A673 (cell line): Measurements from ENCODE around the gene PZP. TPM values are rescaled to one million over a fixed set of nuclear protein-coding genes. Genes with fewer than 3 reads are reported as not detected.

Experiments used
- BruUV-seq: library from RNA; stranded (reverse); fragments of 400-500 nt; replicated peaks from 2 replicates; lab custom pipeline; 2021; lab: Mats Ljungman, UMichigan
- CTCF ChIA-PET: fragments of 300-600 bp; sonication (Branson Sonifier 250); formaldehyde crosslinking; loops from one replicate; lab custom pipeline; 2022; ENCODE audit warnings: antibody characterized with exemption; lab: Charles Lee
- POLR2A ChIA-PET: fragments of 300-600 bp; sonication (Branson Sonifier 250); formaldehyde crosslinking; loops from one replicate; lab custom pipeline; 2022; ENCODE audit warnings: antibody characterized with exemption; ENCODE audit not compliant: low non-redundant PET; lab: Charles Lee
- DNase-seq: peaks from one replicate; pipeline ENCODE4 v3.0.0-alpha.2; 2015; ENCODE audit warnings: low spot score
- H3K27ac ChIP-seq: fragments of 200-600 bp; sonication (generic); 2 replicates; pipeline ENCODE4 v1.5.1; 2016; ENCODE audit warnings: mixed run types, low read depth, mild to moderate bottlenecking, mixed read lengths, antibody characterized with exemption, low read length; ENCODE audit not compliant: poor library complexity, severe bottlenecking
- H3K27me3 ChIP-seq: fragments of 200-600 bp; sonication (generic); replicated peaks from 2 replicates; pipeline ENCODE4 v1.6.1; 2017; ENCODE audit warnings: mixed run types, low read depth, mild to moderate bottlenecking, mixed read lengths, antibody characterized with exemption, low read length; ENCODE audit not compliant: insufficient read depth, poor library complexity
- H3K36me3 ChIP-seq: fragments of 200-600 bp; sonication (generic); 2 replicates; pipeline ENCODE4 v1.6.1; 2016; ENCODE audit warnings: mixed run types, mild to moderate bottlenecking, mixed read lengths, antibody characterized with exemption, low read length; ENCODE audit not compliant: insufficient read depth, poor library complexity, severe bottlenecking
- H3K4me1 ChIP-seq: fragments of 200-600 bp; sonication (generic); 2 replicates; pipeline ENCODE4 v1.6.1; 2017; ENCODE audit warnings: mixed run types, mild to moderate bottlenecking, mixed read lengths, antibody characterized with exemption, low read length; ENCODE audit not compliant: insufficient read depth, poor library complexity, severe bottlenecking
- H3K4me3 ChIP-seq: fragments of 200-600 bp; sonication (generic); 2 replicates; pipeline ENCODE4 v1.5.1; 2016; ENCODE audit warnings: low read depth, mixed run types, mild to moderate bottlenecking, mixed read lengths, low read length; ENCODE audit not compliant: poor library complexity, severe bottlenecking
- H3K9me3 ChIP-seq: fragments of 200-600 bp; sonication (generic); 2 replicates; pipeline ENCODE4 v1.6.1; 2016; ENCODE audit warnings: mixed run types, low read depth, mild to moderate bottlenecking, mixed read lengths, antibody characterized with exemption, low read length; ENCODE audit not compliant: poor library complexity, severe bottlenecking
- EZH2 ChIP-seq: fragments of 200-600 bp; sonication (generic); IDR thresholded peaks from 2 replicates; pipeline ENCODE4 v1.6.1; 2017; ENCODE audit warnings: borderline replicate concordance, low read depth, mild to moderate bottlenecking, mixed read lengths, antibody characterized with exemption, low read length; ENCODE audit not compliant: poor library complexity, severe bottlenecking
- intact Hi-C: fragments of 100-400 bp; cut with micrococcal nuclease; formaldehyde crosslinking; loops from one replicate; pipeline ENCODE4 v1.10.0; 2022; ENCODE audit not compliant: unreplicated experiment
- total RNA-seq: library from RNA; stranded (reverse); gene quantifications from 2 replicates; pipeline ENCODE4 v1.2.3, GENCODE V29; 2021
- TF ChIP-seq, protein P1 (sequence below): fragments of 300-800, 200-600 bp; sonication (generic); conservative IDR thresholded peaks from 2 replicates; pipeline ENCODE4 v1.5.1; 2017; ENCODE audit warnings: low read depth, mild to moderate bottlenecking, antibody characterized with exemption, low read length, moderate library complexity, mixed read lengths

PZP gene
- total RNA-seq, 1 experiment from 2014 or later = not detected

GRCh38 chr12:9148926-9149325 lies 59.3 kb downstream of the PZP start:
- TF ChIP-seq EZH2 = no peak
- TF ChIP-seq, protein P1, sequence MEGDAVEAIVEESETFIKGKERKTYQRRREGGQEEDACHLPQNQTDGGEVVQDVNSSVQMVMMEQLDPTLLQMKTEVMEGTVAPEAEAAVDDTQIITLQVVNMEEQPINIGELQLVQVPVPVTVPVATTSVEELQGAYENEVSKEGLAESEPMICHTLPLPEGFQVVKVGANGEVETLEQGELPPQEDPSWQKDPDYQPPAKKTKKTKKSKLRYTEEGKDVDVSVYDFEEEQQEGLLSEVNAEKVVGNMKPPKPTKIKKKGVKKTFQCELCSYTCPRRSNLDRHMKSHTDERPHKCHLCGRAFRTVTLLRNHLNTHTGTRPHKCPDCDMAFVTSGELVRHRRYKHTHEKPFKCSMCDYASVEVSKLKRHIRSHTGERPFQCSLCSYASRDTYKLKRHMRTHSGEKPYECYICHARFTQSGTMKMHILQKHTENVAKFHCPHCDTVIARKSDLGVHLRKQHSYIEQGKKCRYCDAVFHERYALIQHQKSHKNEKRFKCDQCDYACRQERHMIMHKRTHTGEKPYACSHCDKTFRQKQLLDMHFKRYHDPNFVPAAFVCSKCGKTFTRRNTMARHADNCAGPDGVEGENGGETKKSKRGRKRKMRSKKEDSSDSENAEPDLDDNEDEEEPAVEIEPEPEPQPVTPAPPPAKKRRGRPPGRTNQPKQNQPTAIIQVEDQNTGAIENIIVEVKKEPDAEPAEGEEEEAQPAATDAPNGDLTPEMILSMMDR = no peak
- Histone ChIP-seq H3K27me3 (no peaks in the 10 kb centered on the region), H3K9me3 (no peaks in the 10 kb centered on the region), H3K27ac (no peak overlapping the region), H3K4me3 (no peak overlapping the region), H3K36me3 (no peaks in the 10 kb centered on the region), H3K4me1 (no peaks in the 10 kb centered on the region)
- intact Hi-C loops = no loop called here
- POLR2A ChIA-PET = no interaction called here
- CTCF ChIA-PET = no interaction called here
- BruUV-seq = no TSS peak
- no peak for DNase-seq

DNA sequence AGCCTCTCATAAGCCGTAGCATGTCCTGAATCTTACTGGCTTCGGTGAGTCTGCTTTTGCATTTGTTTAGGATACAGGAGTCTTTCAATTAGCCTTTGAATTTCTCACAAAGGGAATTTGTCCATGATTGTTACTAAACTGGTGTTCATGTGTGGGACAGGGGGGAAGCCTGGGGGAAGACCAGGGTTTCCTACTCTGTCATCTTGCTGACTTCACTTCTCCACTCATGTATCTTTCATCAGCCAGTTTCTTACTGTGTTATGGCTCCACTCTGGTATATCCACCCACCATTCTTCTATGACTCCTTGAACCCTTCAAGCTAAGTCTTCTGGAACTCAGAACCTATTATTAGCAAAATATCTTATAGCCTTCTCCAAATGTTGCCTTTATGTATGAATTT lies 60.7 kb downstream of the PZP start:
- POLR2A ChIA-PET = no interaction called here
- Histone ChIP-seq H3K36me3 (no peaks in the 10 kb centered on the region), H3K4me1 (no peaks in the 10 kb centered on the region), H3K27ac (no peak overlapping the region), H3K4me3 (no peak overlapping the region), H3K9me3 (no peaks in the 10 kb centered on the region), H3K27me3 (no peaks in the 10 kb centered on the region)
- CTCF ChIA-PET = no interaction called here
- TF ChIP-seq EZH2 = no peak
- intact Hi-C loops = no loop called here
- DNase-seq = no peak
- no TSS peak for BruUV-seq

DNA sequence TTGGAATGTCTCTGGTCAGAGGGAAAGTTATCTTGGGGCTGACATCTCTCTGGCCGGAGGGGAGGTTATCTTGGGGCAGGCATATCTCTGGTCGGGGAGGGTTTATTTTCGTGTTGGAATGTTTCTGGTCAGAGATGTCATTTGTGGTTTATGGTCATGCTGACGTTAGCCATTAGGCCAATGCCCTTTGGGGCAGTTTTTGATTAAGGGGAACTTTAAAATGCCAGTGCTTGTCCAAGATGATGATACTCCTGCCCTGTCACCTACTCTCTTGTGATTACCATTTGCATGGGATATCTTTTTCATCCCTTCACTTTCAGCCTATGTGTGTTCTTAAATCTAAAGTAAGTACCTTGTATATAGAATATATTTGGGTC lies 63.5 kb downstream of the PZP start:
- intact Hi-C loops = no loop called here
- Histone ChIP-seq H3K27ac (no peak overlapping the region), H3K4me1 (no peaks in the 10 kb centered on the region), H3K4me3 (no peak overlapping the region), H3K36me3 (no peaks in the 10 kb centered on the region), H3K27me3 (no peaks in the 10 kb centered on the region), H3K9me3 (peaks cover 6% of the 10 kb centered on the region)
- ChIA-PET POLR2A (no interaction called here), CTCF (no interaction called here)
- BruUV-seq = no TSS peak
- DNase-seq = no peak
- TF ChIP-seq EZH2 = no peak
- TF ChIP-seq, protein P1 = no peak
